ENCODE data around the gene SLC43A2.

DNA sequence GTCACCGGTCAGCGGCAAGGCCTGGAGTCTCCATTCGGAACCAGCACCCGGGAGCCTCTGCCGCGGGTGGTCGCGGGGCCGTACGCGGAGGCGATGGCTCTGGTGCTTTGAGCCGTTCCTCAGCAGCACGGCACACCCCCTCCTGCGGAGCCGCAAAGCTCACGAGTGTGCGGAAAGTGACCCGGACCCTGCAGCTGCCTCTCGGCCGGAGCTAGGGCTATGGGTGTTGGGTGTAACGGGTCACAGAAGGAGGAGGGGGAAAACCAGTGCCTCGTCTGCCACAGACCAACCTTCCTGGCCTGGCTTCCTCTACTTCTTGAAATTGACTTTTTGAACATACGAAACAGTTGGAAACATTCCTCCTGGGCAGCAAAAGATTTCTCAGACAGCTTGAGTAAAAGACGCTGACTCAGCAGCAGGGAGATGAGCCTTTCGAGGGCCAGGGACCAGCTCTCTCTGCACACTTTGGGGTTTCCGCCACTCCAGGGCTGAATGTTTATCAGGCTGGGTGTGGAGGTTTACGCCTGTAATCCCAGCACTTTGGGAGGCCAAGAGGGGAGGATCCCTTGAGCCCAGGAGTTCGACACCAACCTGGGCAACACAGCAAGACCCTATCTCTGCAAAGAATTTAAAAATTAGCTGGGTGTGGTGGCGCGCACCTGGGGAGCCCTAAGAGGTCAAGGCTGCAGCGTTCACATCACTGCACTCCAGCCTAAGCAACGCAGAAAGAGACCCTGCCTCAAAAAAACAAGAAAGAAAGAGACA, 39.6 kb downstream of the SLC43A2 start:
- TF ChIP-seq, protein P1, sequence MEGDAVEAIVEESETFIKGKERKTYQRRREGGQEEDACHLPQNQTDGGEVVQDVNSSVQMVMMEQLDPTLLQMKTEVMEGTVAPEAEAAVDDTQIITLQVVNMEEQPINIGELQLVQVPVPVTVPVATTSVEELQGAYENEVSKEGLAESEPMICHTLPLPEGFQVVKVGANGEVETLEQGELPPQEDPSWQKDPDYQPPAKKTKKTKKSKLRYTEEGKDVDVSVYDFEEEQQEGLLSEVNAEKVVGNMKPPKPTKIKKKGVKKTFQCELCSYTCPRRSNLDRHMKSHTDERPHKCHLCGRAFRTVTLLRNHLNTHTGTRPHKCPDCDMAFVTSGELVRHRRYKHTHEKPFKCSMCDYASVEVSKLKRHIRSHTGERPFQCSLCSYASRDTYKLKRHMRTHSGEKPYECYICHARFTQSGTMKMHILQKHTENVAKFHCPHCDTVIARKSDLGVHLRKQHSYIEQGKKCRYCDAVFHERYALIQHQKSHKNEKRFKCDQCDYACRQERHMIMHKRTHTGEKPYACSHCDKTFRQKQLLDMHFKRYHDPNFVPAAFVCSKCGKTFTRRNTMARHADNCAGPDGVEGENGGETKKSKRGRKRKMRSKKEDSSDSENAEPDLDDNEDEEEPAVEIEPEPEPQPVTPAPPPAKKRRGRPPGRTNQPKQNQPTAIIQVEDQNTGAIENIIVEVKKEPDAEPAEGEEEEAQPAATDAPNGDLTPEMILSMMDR (IDR thresholded peaks at IDR 0.05; ENCODE audit: borderline replicate concordance, extremely low read depth, low read length, poor library complexity, severe bottlenecking), result no peak
- no peak for TF ChIP-seq EZH2 (IDR thresholded peaks at IDR 0.05; ENCODE audit: borderline replicate concordance, low read depth, low read length, severe bottlenecking)

All from DND-41 (cell line).